Fibroblast of the aortic adventitia (primary cell): ENCODE results near the gene MTLN. TPM values are rescaled to one million over a fixed set of nuclear protein-coding genes. Genes with fewer than 3 reads are reported as not detected.
"Not testable (repeated sequence)": the region's sequence is repeated elsewhere in the genome, so short reads cannot be mapped to it uniquely, and the experiment has no call there.

Source experiments
- DNase-seq: peaks from one replicate; pipeline ENCODE4 v3.0.0-alpha.2; 2010; ENCODE audit warnings: low read depth
- H3K4me3 ChIP-seq: 2 replicates; pipeline ENCODE4 v1.5.1; 2011; ENCODE audit warnings: low read depth, mild to moderate bottlenecking, control low read depth, low read length, moderate library complexity
- CTCF ChIP-seq: IDR thresholded peaks from 2 replicates; pipeline ENCODE4 v1.5.1; 2011; ENCODE audit warnings: mild to moderate bottlenecking, low read length, control low read depth, inconsistent platforms; ENCODE audit not compliant: insufficient read depth
- total RNA-seq: library from RNA; depleted of rRNA; stranded (reverse); fragments of >200 nt; gene quantifications from 2 replicates; pipeline ENCODE4 v1.2.3, GENCODE V29; 2012; ENCODE audit warnings: low replicate concordance

MTLN gene
- total RNA-seq, 1 donor = 38.6 TPM

GRCh38 chr2:110219496-110220189 is 7.3 kb upstream of the MTLN start:
- peak; percentile 45 for DNase-seq
- H3K4me3 ChIP-seq = no peak overlapping the region
- TF ChIP-seq CTCF = no peak

GRCh38 chr2:110218889-110219288 is 6.5 kb upstream of the MTLN start:
- H3K4me3 ChIP-seq, DNase-seq: not testable (repeated sequence)

GRCh38 chr2:110216803-110217202 is 4.5 kb upstream of the MTLN start:
- H3K4me3 ChIP-seq = no peak overlapping the region
- no peak for TF ChIP-seq CTCF
- DNase-seq = peak; percentile 7

GRCh38 chr2:110216199-110216598 is 3.9 kb upstream of the MTLN start:
- no peak overlapping the region for H3K4me3 ChIP-seq
- no peak for DNase-seq
- no peak for TF ChIP-seq CTCF

GRCh38 chr2:110215566-110216158 is 3.3 kb upstream of the MTLN start:
- H3K4me3 ChIP-seq = no peak overlapping the region
- no peak for TF ChIP-seq CTCF
- DNase-seq = no peak

GRCh38 chr2:110215091-110215490 is 2.7 kb upstream of the MTLN start:
- no peak overlapping the region for H3K4me3 ChIP-seq
- TF ChIP-seq CTCF = no peak
- DNase-seq = no peak

- DNase-seq, H3K4me3 ChIP-seq: not testable (repeated sequence)
Observed at GRCh38 chr2:110213522-110213921, 1.2 kb upstream of the MTLN start.
